ENCODE measurements around the gene SSPN. TPM values are rescaled to one million over a fixed set of nuclear protein-coding genes. Genes with fewer than 3 reads are reported as not detected.

The SSPN gene
- total RNA-seq, 1 experiment from 2014 or later: 1.8 TPM

- no peak for TF ChIP-seq PRDM15 (CRISPR knock-in tag; IDR thresholded peaks at IDR 0.05)
- TF ChIP-seq AR (CRISPR knock-in tag; IDR thresholded peaks at IDR 0.05): no peak
- no peak for TF ChIP-seq NFATC4 (CRISPR knock-in tag; IDR thresholded peaks at IDR 0.05)
- TF ChIP-seq MLX (CRISPR knock-in tag; IDR thresholded peaks at IDR 0.05): no peak
- TF ChIP-seq FOXJ3 (CRISPR knock-in tag; IDR thresholded peaks at IDR 0.05; ENCODE audit: borderline replicate concordance): no peak
- no peak for TF ChIP-seq JAZF1 (CRISPR knock-in tag; IDR thresholded peaks at IDR 0.05)
Measured at GRCh38 chr12:26182377-26182776, 13.0 kb upstream of the SSPN start (continued).

GRCh38 chr12:26185532-26186320 lies 9.6 kb upstream of the SSPN start:
- Mint-ChIP-seq H3K27me3 (ENCODE audit: low read depth) (no peaks in the 10 kb centered on the region), H3K36me3 (no peaks in the 10 kb centered on the region), H3K27ac (no peak overlapping the region), H3K4me1 (peaks cover 10% of the 10 kb centered on the region), H3K9me3 (no peaks in the 10 kb centered on the region), H3K4me3 (no peak overlapping the region)
- CTCF ChIA-PET: interaction anchor here (1.2 kb wide), 1 partner anchor 61 kb away, joined by 3 read pairs; the partner anchor contains the start of gene BHLHE41
- DNase-seq (ENCODE audit: low spot score): no peak
- POLR2A ChIA-PET: no interaction called here
- ATAC-seq: no peak; the same call in 1 of the 2 replicates
- TF ChIP-seq PREB (CRISPR knock-in tag; IDR thresholded peaks at IDR 0.05; ENCODE audit: borderline replicate concordance) (no peak), MYBL2 (CRISPR knock-in tag; IDR thresholded peaks at IDR 0.05) (no peak), STAT6 (CRISPR knock-in tag; conservative IDR thresholded peaks at IDR 0.05; ENCODE audit: low read depth) (no peak), ZNF317 (CRISPR knock-in tag; IDR thresholded peaks at IDR 0.05; ENCODE audit: borderline replicate concordance, low read depth) (no peak), FOXP1 (CRISPR knock-in tag; IDR thresholded peaks at IDR 0.05; ENCODE audit: borderline replicate concordance) (no peak), SOX15 (CRISPR knock-in tag; IDR thresholded peaks at IDR 0.05) (no peak), CDX4 (CRISPR knock-in tag; IDR thresholded peaks at IDR 0.05; ENCODE audit: borderline replicate concordance) (no peak)
